Activated CD4-positive, alpha-beta memory T cell treated with anti-CD3 and anti-CD28 coated beads, Interleukin-2, amount 10 ng/mL, durations not matched to agents 7 days and 5 days (primary cell): ENCODE results near the gene PLPPR2. TPM values are rescaled to one million over a fixed set of nuclear protein-coding genes. Genes with fewer than 3 reads are reported as not detected.
"Not testable (repeated sequence)": the region's sequence is repeated elsewhere in the genome, so short reads cannot be mapped to it uniquely, and the experiment has no call there.

Experiments
- CTCF ChIA-PET: fragments of 350-600 bp; sonication (Branson Sonifier 250); formaldehyde crosslinking; loops from one replicate; lab custom pipeline; 2021; ENCODE audit warnings: antibody characterized with exemption, inconsistent platforms; lab: Charles Lee
- POLR2A ChIA-PET: fragments of 350-600 bp; sonication (Branson Sonifier 250); formaldehyde crosslinking; loops from one replicate; lab custom pipeline; 2021; ENCODE audit warnings: antibody characterized with exemption; lab: Charles Lee
- DNase-seq: peaks from one replicate; pipeline ENCODE4 v3.0.0-alpha.2; 2020
- H3K27ac Mint-ChIP-seq: one replicate; pipeline ENCODE4 v1.8.0; 2021; ENCODE audit warnings: mild to moderate bottlenecking, mixed read lengths
- H3K27me3 Mint-ChIP-seq: one replicate; pipeline ENCODE4 v1.8.0; 2021; ENCODE audit warnings: mixed read lengths
- H3K36me3 Mint-ChIP-seq: one replicate; pipeline ENCODE4 v1.8.0; 2021; ENCODE audit warnings: low read depth, mixed read lengths
- H3K4me1 Mint-ChIP-seq: one replicate; pipeline ENCODE4 v1.8.0; 2021; ENCODE audit warnings: mixed read lengths
- H3K4me3 Mint-ChIP-seq: one replicate; pipeline ENCODE4 v1.8.0; 2021; ENCODE audit warnings: mild to moderate bottlenecking, mixed read lengths
- H3K9me3 Mint-ChIP-seq: one replicate; pipeline ENCODE4 v1.8.0; 2021; ENCODE audit warnings: mixed read lengths
- total RNA-seq, 2 experiments: library from RNA; stranded (reverse); gene quantifications; one replicate each; pipeline ENCODE4 v1.2.3, GENCODE V29; 2021

PLPPR2 gene
- total RNA-seq, 2 experiments from 2014 or later: 2.0 to 2.6 TPM

DNA sequence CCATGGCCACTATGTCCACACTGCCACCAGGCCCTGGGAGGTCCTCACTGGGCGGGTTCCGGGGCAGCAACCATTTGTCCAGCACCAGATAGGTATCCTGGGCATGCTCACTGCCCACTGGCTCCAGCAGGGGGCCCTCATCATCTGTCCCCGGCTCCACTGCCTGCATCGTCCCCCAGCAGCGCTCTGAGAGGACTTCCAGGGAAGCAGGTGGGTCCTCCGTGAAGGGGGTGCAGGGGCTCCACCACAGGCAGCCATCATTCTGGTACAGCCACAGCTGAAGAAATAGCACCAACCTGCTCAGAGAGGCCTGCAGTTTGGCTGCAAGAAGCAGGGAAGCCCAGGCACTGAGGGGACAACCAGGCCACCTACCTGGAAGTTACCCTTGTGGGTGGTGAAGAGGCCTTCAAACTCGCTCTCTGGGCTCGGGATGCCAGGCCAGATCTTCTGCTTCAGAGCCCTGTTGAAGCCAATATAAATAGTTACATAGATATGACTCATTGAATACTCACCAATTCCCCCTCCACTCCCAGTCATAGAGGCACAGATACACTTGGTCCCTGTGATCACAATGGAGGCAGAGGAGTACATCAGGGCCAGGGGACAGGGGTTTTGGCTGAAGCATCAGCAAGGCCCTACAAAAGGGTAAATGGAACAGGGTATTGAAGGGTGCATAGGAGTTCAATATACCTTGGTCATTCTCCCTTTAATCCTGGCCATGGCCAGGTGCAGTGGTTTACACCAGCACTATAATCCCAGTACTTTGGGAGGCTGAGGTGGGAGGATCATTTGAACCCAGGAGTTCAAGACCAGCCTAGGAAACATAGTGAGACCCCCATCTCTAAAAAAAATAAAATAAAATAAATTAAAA lies 23.3 kb downstream of the PLPPR2 start:
- CTCF ChIA-PET: interaction anchor here (1.1 to 2.6 kb wide), 4 partner anchors 9 to 57 kb away, joined by 4 to 11 read pairs (median 4); partner anchors contain the start of genes ODAD3, PRKCSH and RAB3D
- no peak for DNase-seq
- POLR2A ChIA-PET: no interaction called here
- H3K4me3 Mint-ChIP-seq: no peak overlapping the region
- no peaks in the 10 kb centered on the region for H3K9me3 Mint-ChIP-seq
- peaks cover 53% of the 10 kb centered on the region for H3K4me1 Mint-ChIP-seq
- H3K27ac Mint-ChIP-seq: peak overlapping the region; percentile 36
- H3K27me3 Mint-ChIP-seq: peaks cover 9% of the 10 kb centered on the region
- peaks cover 31% of the 10 kb centered on the region for H3K36me3 Mint-ChIP-seq

DNA sequence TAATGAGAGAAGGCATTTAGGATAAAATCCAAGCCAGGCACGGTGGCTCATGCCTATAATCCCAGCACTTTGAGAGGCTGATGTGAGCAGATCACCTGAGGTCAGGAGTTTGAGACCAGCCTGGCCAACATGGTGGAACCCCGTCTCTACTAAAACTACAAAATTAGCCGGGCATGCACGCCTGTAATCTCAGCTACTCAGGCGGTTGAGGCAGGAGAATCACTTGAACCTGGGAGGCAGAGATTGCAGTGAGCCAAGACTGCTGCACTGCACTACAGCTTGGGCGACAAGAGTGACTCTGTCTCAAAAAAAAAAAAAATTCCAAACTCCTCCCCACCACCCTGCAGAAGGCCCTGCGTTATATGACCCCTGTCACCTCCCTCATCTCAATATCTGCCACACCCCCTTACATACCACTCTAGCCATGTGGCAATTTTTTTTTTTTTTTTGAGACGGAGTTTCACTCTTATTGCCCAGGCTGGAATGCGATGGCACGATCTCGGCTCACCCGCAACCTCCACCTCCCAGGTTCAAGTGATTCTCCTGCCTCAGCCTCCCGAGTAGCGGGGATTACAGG lies 24.1 kb downstream of the PLPPR2 start:
- peak overlapping the region; percentile 99 for H3K27ac Mint-ChIP-seq
- peaks cover 12% of the 10 kb centered on the region for H3K27me3 Mint-ChIP-seq
- not testable (repeated sequence) for H3K9me3 Mint-ChIP-seq, DNase-seq, H3K4me3 Mint-ChIP-seq
- ChIA-PET POLR2A (interaction anchor here (1.7 to 2.7 kb wide), 3 partner anchors 34 to 103 kb away, joined by 4 to 25 read pairs (median 16); partner anchors contain the start of genes CCDC159 and TMEM205), CTCF (interaction anchor here (0.6 to 4.5 kb wide), 2 partner anchors 103 to 220 kb away, joined by 4 to 45 read pairs; no protein-coding TSS in a partner anchor)
- peaks cover 31% of the 10 kb centered on the region for H3K36me3 Mint-ChIP-seq
- H3K4me1 Mint-ChIP-seq: peaks cover 53% of the 10 kb centered on the region

DNA sequence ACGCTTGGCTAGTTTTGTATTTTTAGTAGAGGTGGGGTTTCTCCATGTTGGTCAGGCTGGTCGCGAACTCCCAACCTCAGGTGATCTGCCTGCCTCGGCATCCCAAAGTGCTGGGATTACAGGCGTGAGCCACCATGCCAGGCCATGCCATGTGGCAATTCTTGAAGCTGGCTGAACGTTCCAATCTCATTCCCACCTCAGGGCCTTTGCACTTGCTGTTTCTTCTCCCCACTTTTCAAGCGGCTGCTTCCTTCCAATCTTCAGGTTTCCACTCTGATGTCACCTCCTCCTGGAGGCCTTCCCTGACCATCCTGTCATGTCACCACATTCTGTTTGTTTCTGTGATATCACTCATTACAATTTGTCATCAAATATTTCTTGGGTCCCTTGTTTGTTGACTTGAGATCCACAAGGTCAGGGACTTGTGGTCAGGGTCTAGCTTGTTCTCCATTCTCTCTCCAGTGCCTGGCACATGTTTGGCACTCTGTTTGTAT lies 24.7 kb downstream of the PLPPR2 start:
- H3K27me3 Mint-ChIP-seq: peaks cover 16% of the 10 kb centered on the region
- CTCF ChIA-PET: interaction anchor here (0.6 to 4.5 kb wide), 7 partner anchors 10 to 221 kb away, joined by 4 to 45 read pairs (median 18); partner anchors contain the start of genes ODAD3 and PRKCSH
- H3K27ac Mint-ChIP-seq: peak overlapping the region; percentile 99
- peaks cover 53% of the 10 kb centered on the region for H3K4me1 Mint-ChIP-seq
- H3K9me3 Mint-ChIP-seq: no peaks in the 10 kb centered on the region
- peaks cover 31% of the 10 kb centered on the region for H3K36me3 Mint-ChIP-seq
- DNase-seq: no peak
- peak overlapping the region; percentile 84 for H3K4me3 Mint-ChIP-seq
- POLR2A ChIA-PET: interaction anchor here (1.7 to 2.7 kb wide), 5 partner anchors 11 to 224 kb away, joined by 4 to 25 read pairs (median 16); partner anchors contain the start of genes CCDC159, SPC24 and TMEM205

DNA sequence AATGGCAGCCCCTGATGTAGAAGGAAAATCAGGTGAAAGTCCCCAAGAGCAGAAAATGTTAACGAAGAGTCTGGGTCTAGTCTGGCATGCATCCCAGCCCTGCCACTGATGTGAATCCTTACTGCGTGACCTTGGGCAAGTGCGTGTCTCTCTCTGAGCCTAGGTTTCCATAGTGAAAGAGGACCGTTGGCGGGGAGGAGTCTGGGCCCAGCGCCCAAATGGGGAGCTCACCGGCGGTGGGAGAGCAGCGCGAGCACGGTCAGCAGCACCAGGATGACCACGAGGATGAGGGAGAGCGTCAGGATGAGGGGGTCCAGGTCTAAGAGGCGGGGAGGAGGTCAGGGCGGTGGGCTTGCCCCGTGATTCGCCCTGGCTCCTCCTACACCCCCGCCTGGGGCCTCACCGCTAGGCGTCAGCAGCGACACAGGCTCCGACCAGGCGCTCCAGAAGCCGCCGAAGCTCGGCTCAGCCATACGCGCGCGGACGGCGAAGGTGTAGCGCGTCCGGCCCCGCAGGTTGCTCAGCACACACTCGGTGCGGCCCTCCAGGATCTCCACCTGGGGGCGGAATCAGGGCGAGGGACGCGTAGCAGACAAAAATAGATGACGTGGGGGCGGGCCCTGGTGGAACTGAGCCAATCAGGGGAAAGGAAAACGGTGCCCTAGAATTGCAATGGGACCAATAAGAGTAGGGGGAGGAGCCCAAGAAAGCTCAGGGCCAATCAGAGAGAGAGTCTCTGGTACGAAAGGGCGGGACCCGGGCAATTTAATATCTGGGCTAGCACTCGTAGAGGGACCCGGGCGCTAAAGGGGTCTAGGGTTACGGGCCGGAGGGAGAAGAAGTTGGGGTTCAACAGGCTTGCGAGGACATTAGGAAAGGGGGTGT lies 25.7 kb downstream of the PLPPR2 start:
- peak overlapping the region; percentile 99 for H3K27ac Mint-ChIP-seq
- CTCF ChIA-PET: interaction anchor here (0.6 to 4.5 kb wide), 40 partner anchors 11 to 1388 kb away, joined by 3 to 45 read pairs (median 5); partner anchors contain the start of genes CCDC159, ECSIT, ELOF1 and ODAD3
- no peaks in the 10 kb centered on the region for H3K9me3 Mint-ChIP-seq
- H3K4me1 Mint-ChIP-seq: peaks cover 48% of the 10 kb centered on the region
- peaks cover 27% of the 10 kb centered on the region for H3K36me3 Mint-ChIP-seq
- H3K27me3 Mint-ChIP-seq: peaks cover 16% of the 10 kb centered on the region
- POLR2A ChIA-PET: interaction anchor here (0.8 to 2.7 kb wide), 21 partner anchors 12 to 513 kb away, joined by 3 to 25 read pairs (median 5); partner anchors contain the start of genes CCDC159, ECSIT, LDLR and ODAD3
- peak overlapping the region; percentile 84 for H3K4me3 Mint-ChIP-seq
- DNase-seq: peak; percentile 98

DNA sequence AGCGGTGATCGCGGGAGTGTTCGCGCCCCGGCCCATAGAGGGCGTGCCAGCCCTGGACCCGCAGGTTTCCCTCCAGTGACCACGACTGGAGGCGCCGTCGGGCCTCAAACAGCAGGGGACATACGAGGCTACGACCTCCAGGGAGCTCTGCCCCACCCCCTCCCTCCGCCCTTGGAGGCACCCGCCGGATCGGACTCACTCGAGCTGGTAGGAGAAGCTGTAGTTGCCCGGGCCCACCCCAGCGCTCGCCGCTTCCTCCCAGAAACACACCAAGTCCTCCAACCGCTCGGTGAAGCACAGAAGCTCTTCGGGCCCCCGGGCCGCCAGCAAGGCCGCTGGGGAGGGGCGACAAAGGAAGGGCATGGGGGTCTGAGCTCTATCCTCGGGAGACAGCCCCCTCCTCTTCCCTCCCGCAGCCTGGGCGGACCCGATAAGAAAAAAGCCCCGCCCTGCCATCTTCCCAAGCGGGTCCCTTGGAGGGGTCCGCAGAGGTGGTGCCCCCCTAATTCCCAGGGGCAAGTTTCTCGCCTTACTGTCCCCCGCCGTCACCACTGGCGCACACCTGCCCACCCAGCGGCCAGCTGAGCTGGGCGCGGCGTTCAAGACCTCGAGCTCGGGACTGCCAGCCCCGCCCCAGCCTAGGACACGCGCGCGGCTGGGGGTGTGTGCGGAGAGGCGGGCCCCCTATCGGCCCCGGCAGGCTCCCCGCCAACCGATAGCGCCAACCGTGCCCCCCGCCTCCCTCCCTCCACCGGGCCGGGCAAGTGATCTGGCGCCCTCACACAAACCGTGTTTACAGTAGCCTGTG lies 27.9 kb downstream of the PLPPR2 start:
- Mint-ChIP-seq H3K36me3 (peaks cover 13% of the 10 kb centered on the region), H3K9me3 (no peaks in the 10 kb centered on the region), H3K27ac (no peak overlapping the region), H3K4me3 (peak overlapping the region; percentile 56), H3K4me1 (peaks cover 38% of the 10 kb centered on the region), H3K27me3 (peaks cover 16% of the 10 kb centered on the region)
- ChIA-PET POLR2A (interaction anchor here (0.8 to 2.7 kb wide), 4 partner anchors 8 to 154 kb away, joined by 3 to 11 read pairs (median 4); partner anchors contain the start of genes CCDC159, ODAD3, SWSAP1 and TMEM205), CTCF (interaction anchor here (0.7 to 4.5 kb wide), 10 partner anchors 8 to 1521 kb away, joined by 3 to 45 read pairs (median 6); partner anchors contain the start of genes ODAD3, PRKCSH, RAB3D and SWSAP1)
- peak; percentile 54 for DNase-seq

DNA sequence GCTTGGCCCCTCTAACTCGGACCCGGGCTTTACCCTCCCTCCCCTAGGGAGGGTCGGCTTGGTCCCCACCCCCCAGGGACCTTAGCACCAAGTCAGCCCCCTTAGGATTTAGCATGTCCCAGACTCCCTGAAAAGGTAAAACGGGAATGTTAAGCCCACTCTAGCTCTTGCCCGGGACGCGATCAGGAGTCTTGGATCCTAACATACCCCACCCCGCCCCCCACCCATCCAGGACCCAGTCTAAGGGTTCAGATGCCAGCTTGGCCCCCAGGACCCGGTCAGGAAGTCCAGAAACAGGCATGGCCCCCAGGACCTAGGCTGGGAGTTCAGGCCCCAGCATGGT lies 28.4 kb downstream of the PLPPR2 start:
- Mint-ChIP-seq H3K9me3 (no peaks in the 10 kb centered on the region), H3K27ac (no peak overlapping the region), H3K27me3 (peaks cover 16% of the 10 kb centered on the region), H3K36me3 (peaks cover 9% of the 10 kb centered on the region), H3K4me1 (peaks cover 32% of the 10 kb centered on the region), H3K4me3 (no peak overlapping the region)
- no peak for DNase-seq
- ChIA-PET POLR2A (interaction anchor here (2.7 kb wide), 1 partner anchor 9 kb away, joined by 11 read pairs; the partner anchor contains the start of gene SWSAP1), CTCF (interaction anchor here (0.7 to 4.5 kb wide), 6 partner anchors 8 to 99 kb away, joined by 3 to 45 read pairs (median 6); partner anchors contain the start of genes ODAD3, PRKCSH and SWSAP1)

DNA sequence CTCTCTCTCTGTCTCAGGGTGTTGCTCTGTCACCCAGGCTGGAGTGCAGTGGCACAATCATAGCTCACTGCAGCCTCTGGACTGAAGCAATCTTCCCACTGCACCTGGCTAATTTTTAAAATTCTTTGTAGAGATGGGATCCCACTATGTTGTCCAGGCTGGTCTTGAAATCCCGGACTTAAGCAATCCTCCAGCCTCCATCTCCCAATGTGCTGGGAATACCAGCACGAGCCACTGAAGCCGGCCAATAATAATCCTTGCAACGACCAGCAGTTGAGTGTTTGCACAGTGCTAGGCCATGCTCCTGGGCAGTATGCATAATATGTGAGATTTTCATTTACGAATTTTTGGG lies 29.5 kb downstream of the PLPPR2 start:
- peaks cover 28% of the 10 kb centered on the region for H3K4me1 Mint-ChIP-seq
- H3K4me3 Mint-ChIP-seq: no peak overlapping the region
- H3K36me3 Mint-ChIP-seq: peaks cover 5% of the 10 kb centered on the region
- H3K27ac Mint-ChIP-seq: no peak overlapping the region
- ChIA-PET CTCF (interaction anchor here (0.7 to 2.4 kb wide), 2 partner anchors 9 to 50 kb away, joined by 3 to 9 read pairs; partner anchors contain the start of genes ODAD3 and SWSAP1), POLR2A (interaction anchor here (2.7 kb wide), 1 partner anchor 10 kb away, joined by 11 read pairs; the partner anchor contains the start of gene SWSAP1)
- no peak for DNase-seq
- peaks cover 16% of the 10 kb centered on the region for H3K27me3 Mint-ChIP-seq
- H3K9me3 Mint-ChIP-seq: no peaks in the 10 kb centered on the region

DNA sequence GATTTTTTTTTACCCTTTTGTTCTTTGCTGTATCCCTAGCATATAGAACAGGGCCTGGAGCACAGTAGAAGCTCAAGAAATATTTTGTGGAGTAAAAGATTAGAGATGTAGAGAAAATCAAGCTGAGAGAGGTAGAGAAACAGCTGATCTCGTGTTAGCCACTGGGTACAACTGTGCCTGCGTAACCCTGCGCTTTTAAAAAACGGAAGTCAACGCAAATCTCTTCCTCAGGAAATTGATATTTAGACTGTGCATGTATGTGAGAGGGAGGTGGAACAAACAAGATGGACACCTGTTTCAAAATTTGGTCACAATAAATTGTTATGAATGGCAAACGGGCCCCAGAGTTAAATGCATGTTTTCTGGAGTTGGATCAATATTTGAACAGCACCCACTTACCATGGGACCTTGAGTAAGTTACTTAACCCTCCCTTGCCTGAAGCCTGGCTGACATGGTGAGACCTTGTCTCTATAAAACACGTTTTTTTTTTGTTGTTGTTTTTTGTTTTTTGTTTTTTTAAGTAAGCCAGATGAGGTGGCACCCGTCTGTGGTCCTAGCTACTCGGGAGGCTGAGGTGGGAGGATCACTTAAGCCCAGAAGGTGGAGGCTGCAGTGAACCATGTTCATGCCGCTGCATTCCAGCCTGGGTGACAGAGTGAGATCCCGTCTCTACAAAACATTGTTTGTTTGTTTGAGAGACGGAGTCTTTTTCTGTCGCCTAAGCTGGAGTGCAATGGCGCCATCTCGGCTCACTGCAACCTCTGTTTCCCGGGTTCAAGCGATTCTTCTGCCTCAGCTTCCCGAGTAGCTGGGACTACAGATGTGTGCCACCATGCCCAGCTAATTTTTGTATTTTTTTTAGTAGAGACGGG lies 32.2 kb downstream of the PLPPR2 start:
- ChIA-PET CTCF (interaction anchor here (0.8 to 1.8 kb wide), 3 partner anchors 14 to 96 kb away, joined by 3 to 4 read pairs (median 4); no protein-coding TSS in a partner anchor), POLR2A (no interaction called here)
- H3K36me3 Mint-ChIP-seq: no peaks in the 10 kb centered on the region
- H3K27me3 Mint-ChIP-seq: peaks cover 13% of the 10 kb centered on the region
- H3K27ac Mint-ChIP-seq: no peak overlapping the region
- DNase-seq: no peak
- no peak overlapping the region for H3K4me3 Mint-ChIP-seq
- H3K4me1 Mint-ChIP-seq: peaks cover 11% of the 10 kb centered on the region
- peaks cover 2% of the 10 kb centered on the region for H3K9me3 Mint-ChIP-seq

DNA sequence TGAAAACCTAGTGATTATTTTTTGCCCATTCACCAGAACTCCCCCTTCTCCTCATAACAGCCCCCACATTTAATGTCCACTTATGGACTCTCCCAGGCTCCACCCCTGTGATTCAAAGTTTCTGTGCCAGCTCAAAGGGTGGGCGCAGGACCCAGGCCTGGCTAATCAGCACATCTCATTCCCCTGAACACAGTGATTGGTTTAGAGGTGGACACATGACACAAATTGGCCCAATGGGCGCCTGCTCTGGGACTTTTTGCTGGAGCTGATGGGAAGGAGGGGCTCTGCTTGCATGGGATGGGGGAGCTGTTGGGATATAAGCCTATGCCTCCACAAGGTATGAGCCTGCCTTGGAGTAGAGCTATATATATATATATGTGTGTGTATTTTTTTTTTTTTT lies 35.1 kb downstream of the PLPPR2 start:
- Mint-ChIP-seq H3K4me1 (peaks cover 11% of the 10 kb centered on the region), H3K27me3 (peaks cover 7% of the 10 kb centered on the region), H3K4me3 (no peak overlapping the region), H3K36me3 (no peaks in the 10 kb centered on the region), H3K9me3 (peaks cover 2% of the 10 kb centered on the region), H3K27ac (no peak overlapping the region)
- ChIA-PET POLR2A (interaction anchor here (1.0 kb wide), 1 partner anchor 93 kb away, joined by 3 read pairs; no protein-coding TSS in a partner anchor), CTCF (interaction anchor here (1.4 to 4.3 kb wide), 2 partner anchors 7 to 9 kb away, joined by 7 to 28 read pairs; no protein-coding TSS in a partner anchor)
- DNase-seq: no peak
